CD8-positive, alpha-beta memory T cell (primary cell): ENCODE results near the gene TPRG1L. TPM values are rescaled to one million over a fixed set of nuclear protein-coding genes. Genes with fewer than 3 reads are reported as not detected.
"Not testable (repeated sequence)": the region's sequence is repeated elsewhere in the genome, so short reads cannot be mapped to it uniquely, and the experiment has no call there.

Source experiments
- CTCF ChIA-PET: fragments of 350-600 bp; sonication (Branson Sonifier 250); formaldehyde crosslinking; loops from one replicate; lab custom pipeline; 2021; ENCODE audit warnings: antibody characterized with exemption; lab: Charles Lee
- POLR2A ChIA-PET: fragments of 350-600 bp; sonication (Branson Sonifier 250); formaldehyde crosslinking; loops from one replicate; lab custom pipeline; 2021; ENCODE audit warnings: antibody characterized with exemption; lab: Charles Lee
- DNase-seq, 5 donors: peaks; one replicate each; pipeline versions ENCODE4 v3.0.0 to v3.0.0-alpha.2; 2020 to 2022; ENCODE audit warnings: mixed read lengths in 1 of 5
- H3K27ac ChIP-seq: one replicate; pipeline ENCODE4 v1.7.0; 2013; ENCODE audit warnings: low read depth, mild to moderate bottlenecking, low read length, moderate library complexity
- H3K27me3 ChIP-seq: 2 replicates; pipeline ENCODE4 v1.7.0; 2013; ENCODE audit warnings: low read length, mild to moderate bottlenecking; ENCODE audit not compliant: insufficient read depth, poor library complexity, severe bottlenecking
- H3K36me3 ChIP-seq: 2 replicates; pipeline ENCODE4 v1.7.0; 2013; ENCODE audit warnings: mild to moderate bottlenecking, low read length, moderate library complexity; ENCODE audit not compliant: insufficient read depth
- H3K4me1 ChIP-seq: 2 replicates; pipeline ENCODE4 v1.7.0; 2013; ENCODE audit warnings: mild to moderate bottlenecking, low read length, moderate library complexity; ENCODE audit not compliant: insufficient read depth
- H3K4me3 ChIP-seq: 2 replicates; pipeline ENCODE4 v1.7.0; 2013; ENCODE audit warnings: mild to moderate bottlenecking, low read length
- H3K9me3 ChIP-seq: 2 replicates; pipeline ENCODE4 v1.7.0; 2013; ENCODE audit warnings: mild to moderate bottlenecking, low read length
- H3K27ac Mint-ChIP-seq, 8 donors: one replicate each; pipeline ENCODE4 v1.8.0; 2020 to 2021; ENCODE audit warnings: mixed read lengths in 8 of 8, mild to moderate bottlenecking in 6 of 8, inconsistent platforms in 3 of 8, moderate library complexity in 3 of 8
- H3K27me3 Mint-ChIP-seq, 2 donors: one replicate each; pipeline ENCODE4 v1.8.0; 2020 to 2021; ENCODE audit warnings: mixed read lengths in 2 of 2, mild to moderate bottlenecking in 1 of 2, moderate library complexity in 1 of 2
- H3K36me3 Mint-ChIP-seq, 3 donors: one replicate each; pipeline ENCODE4 v1.8.0; 2020 to 2021; ENCODE audit warnings: mixed read lengths in 3 of 3, inconsistent platforms in 1 of 3, mild to moderate bottlenecking in 1 of 3
- H3K4me1 Mint-ChIP-seq, 3 donors: one replicate each; pipeline ENCODE4 v1.8.0; 2020 to 2021; ENCODE audit warnings: mixed read lengths in 3 of 3, inconsistent platforms in 1 of 3, mild to moderate bottlenecking in 1 of 3
- H3K4me3 Mint-ChIP-seq, 7 donors: one replicate each; pipeline ENCODE4 v1.8.0; 2020 to 2021; ENCODE audit warnings: mixed read lengths in 7 of 7, mild to moderate bottlenecking in 6 of 7, moderate library complexity in 4 of 7, inconsistent platforms in 2 of 7
- H3K9me3 Mint-ChIP-seq, 5 donors: one replicate each; pipeline ENCODE4 v1.8.0; 2020 to 2022; ENCODE audit warnings: mixed read lengths in 5 of 5, mild to moderate bottlenecking in 3 of 5, moderate library complexity in 2 of 5, inconsistent platforms in 1 of 5
- polyA plus RNA-seq: library from polyadenylated mRNA; unstranded; fragments of 300-500 nt; fragmentation: Illumina TruSeq; gene quantifications from one replicate; pipeline ENCODE4 v1.2.3, GENCODE V29; 2021
- total RNA-seq, 2 experiments: library from RNA; stranded (reverse); gene quantifications; one replicate each; pipeline ENCODE4 v1.2.3, GENCODE V29; 2021

The TPRG1L gene
- total and polyA plus RNA-seq, 3 experiments from 2014 or later = 18.9 to 47.7 (median 21.1) TPM

DNA sequence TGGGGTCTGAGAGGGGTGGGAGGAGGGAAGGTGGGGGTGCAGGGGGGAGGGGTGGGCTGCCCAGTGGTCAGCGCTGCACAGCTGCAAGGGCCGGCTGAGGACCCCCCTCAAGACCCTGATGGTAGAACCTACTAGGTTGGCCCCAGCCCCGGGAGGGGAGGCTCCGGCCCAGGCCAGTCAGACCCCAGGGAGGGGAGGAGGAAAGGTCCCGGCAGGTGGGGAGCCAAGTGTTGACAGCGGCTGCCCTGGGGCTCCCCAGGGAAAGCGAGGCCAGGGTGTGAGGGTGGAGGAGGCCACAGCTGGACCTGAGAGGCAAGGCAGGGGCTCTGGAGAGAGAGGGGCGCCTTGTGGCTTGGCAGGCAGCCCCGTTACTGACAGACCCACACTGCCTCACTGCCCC lies 44.6 kb upstream of the TPRG1L start:
- ChIA-PET CTCF (no interaction called here), POLR2A (no interaction called here)
- H3K4me1 Mint-ChIP-seq = no peaks in the 10 kb centered on the region
- Histone ChIP-seq H3K27me3 (no peaks in the 10 kb centered on the region), H3K27ac (no peak overlapping the region), H3K4me1 (no peaks in the 10 kb centered on the region), H3K36me3 (no peaks in the 10 kb centered on the region), H3K4me3 (no peak overlapping the region), H3K9me3 (no peaks in the 10 kb centered on the region)
- H3K27me3 Mint-ChIP-seq = no peaks in the 10 kb centered on the region
- no peaks in the 10 kb centered on the region for H3K9me3 Mint-ChIP-seq
- no peak overlapping the region for H3K4me3 Mint-ChIP-seq
- H3K27ac Mint-ChIP-seq = no peak overlapping the region
- DNase-seq = no peak
- no peaks in the 10 kb centered on the region for H3K36me3 Mint-ChIP-seq

DNA sequence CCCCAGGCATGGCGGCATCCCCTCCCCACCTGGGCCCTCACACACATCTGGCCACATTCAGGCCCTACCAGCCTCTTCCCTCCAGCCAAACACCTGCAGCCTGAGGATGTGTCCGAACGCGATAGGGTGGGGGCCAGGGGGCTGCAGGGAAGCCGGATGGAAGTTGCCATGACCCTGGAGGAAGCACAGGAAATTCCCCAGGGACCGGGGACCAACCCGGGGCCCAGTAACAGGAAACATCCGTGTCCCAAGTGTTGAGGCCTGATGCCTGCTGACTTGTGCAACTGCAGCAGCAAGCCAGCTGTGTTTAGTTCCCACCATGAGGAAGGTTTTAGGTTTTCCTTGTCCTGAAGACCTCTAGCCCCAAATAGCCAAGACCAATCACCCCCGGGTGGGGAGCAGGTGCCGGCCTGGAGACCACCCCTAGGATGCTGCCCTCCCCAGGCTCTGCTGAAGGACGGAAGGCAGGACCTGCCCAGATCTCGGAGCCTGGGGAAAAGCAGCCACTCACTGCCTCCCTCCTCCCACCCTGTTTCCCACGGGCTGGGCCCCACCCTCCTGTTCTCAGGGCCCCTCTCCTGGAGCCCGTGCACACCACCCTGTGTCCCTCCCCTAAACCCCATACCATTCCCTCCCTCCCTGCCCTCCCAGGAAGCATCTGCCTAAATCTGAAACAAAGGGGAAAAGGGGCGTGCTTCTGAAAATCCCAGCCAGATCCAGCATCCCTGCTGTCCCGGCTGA lies 43.3 kb upstream of the TPRG1L start:
- H3K4me3 Mint-ChIP-seq = no peak overlapping the region
- H3K27me3 ChIP-seq = no peaks in the 10 kb centered on the region
- no peaks in the 10 kb centered on the region for H3K27me3 Mint-ChIP-seq
- no peaks in the 10 kb centered on the region for H3K36me3 ChIP-seq
- CTCF ChIA-PET = no interaction called here
- H3K27ac Mint-ChIP-seq = no peak overlapping the region
- H3K4me3 ChIP-seq = no peak overlapping the region
- H3K9me3 ChIP-seq = no peaks in the 10 kb centered on the region
- POLR2A ChIA-PET = no interaction called here
- H3K4me1 Mint-ChIP-seq = no peaks in the 10 kb centered on the region
- DNase-seq = no peak
- no peaks in the 10 kb centered on the region for H3K4me1 ChIP-seq
- H3K9me3 Mint-ChIP-seq = no peaks in the 10 kb centered on the region
- H3K36me3 Mint-ChIP-seq = no peaks in the 10 kb centered on the region
- no peak overlapping the region for H3K27ac ChIP-seq

DNA sequence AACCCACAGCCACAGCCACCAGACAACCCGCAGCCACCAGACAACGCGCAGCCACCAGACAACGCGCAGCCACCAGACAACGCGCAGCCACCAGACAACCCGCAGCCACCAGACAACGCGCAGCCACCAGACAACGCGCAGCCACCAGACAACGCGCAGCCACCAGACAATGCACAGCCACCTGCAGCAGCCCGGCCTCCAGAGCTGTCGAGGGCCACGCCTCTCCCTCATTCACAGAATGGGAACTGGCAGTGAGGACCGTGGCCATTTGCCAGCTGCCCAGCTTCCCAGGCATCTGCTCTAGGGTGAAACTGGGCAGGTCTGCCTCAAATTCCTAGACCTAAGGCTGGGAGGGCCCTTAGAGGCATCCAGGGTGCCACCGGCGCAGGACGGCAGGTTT lies 41.1 kb upstream of the TPRG1L start:
- H3K27me3 ChIP-seq, H3K9me3 ChIP-seq, CTCF ChIA-PET, H3K9me3 Mint-ChIP-seq, DNase-seq, H3K27ac Mint-ChIP-seq, H3K4me3 Mint-ChIP-seq, H3K27ac ChIP-seq, H3K4me1 ChIP-seq, H3K4me1 Mint-ChIP-seq, POLR2A ChIA-PET, H3K36me3 Mint-ChIP-seq, H3K4me3 ChIP-seq, H3K36me3 ChIP-seq, H3K27me3 Mint-ChIP-seq: not testable (repeated sequence)

DNA sequence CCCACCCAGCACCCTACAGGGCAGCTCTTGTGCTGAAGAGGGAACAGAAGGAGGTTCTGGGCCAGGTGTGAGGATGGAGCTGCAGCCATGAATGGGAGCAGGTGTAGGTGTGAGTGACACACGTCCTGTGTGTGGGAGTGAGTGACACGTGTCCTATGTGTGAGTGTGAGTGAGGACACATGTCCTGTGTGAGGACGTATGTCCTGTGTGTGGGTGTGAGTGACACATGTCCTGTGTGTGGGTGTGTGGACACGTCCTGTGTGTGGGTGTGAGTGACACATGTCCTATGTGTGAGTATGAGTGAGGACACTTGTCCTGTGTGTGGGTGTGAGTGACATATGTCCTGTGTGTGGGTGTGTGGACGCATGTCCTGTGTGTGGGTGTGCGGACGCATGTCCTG lies 39.9 kb upstream of the TPRG1L start:
- no peaks in the 10 kb centered on the region for H3K36me3 ChIP-seq
- DNase-seq = no peak
- no peak overlapping the region for H3K4me3 Mint-ChIP-seq
- no peaks in the 10 kb centered on the region for H3K9me3 ChIP-seq
- CTCF ChIA-PET = no interaction called here
- no peaks in the 10 kb centered on the region for H3K4me1 ChIP-seq
- H3K27me3 Mint-ChIP-seq = peaks cover 0 to 2% of the 10 kb centered on the region in 2 donors
- no peaks in the 10 kb centered on the region for H3K27me3 ChIP-seq
- no peaks in the 10 kb centered on the region for H3K9me3 Mint-ChIP-seq
- no peaks in the 10 kb centered on the region for H3K36me3 Mint-ChIP-seq
- H3K4me1 Mint-ChIP-seq = no peaks in the 10 kb centered on the region
- no peak overlapping the region for H3K27ac Mint-ChIP-seq
- POLR2A ChIA-PET = no interaction called here
- H3K4me3 ChIP-seq = no peak overlapping the region
- no peak overlapping the region for H3K27ac ChIP-seq

DNA sequence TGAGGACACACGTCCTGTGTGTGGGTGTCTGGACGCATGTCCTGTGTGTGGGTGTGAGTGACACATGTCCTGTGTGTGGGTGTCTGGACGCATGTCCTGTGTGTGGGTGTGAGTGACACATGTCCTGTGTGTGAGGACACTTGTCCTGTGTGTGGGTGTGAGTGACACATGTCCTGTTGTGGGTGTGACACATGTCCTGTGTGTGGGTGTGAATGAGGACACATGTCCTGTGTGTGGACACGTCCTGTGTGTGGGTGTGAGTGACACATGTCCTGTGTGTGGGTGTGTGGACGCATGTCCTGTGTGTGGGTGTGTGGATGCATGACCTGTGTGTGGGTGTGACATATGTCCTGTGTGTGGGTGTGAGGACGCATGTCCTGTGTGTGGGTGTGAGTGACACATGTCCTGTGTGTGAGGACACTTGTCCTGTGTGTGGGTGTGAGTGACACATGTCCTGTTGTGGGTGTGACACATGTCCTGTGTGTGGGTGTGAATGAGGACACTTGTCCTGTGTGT lies 39.4 kb upstream of the TPRG1L start:
- H3K27me3 ChIP-seq, H3K27ac Mint-ChIP-seq, POLR2A ChIA-PET, DNase-seq, H3K9me3 Mint-ChIP-seq, H3K4me3 Mint-ChIP-seq, H3K4me3 ChIP-seq, H3K4me1 ChIP-seq, H3K36me3 Mint-ChIP-seq, H3K36me3 ChIP-seq, H3K9me3 ChIP-seq, H3K4me1 Mint-ChIP-seq, H3K27ac ChIP-seq, CTCF ChIA-PET, H3K27me3 Mint-ChIP-seq: not testable (repeated sequence)

DNA sequence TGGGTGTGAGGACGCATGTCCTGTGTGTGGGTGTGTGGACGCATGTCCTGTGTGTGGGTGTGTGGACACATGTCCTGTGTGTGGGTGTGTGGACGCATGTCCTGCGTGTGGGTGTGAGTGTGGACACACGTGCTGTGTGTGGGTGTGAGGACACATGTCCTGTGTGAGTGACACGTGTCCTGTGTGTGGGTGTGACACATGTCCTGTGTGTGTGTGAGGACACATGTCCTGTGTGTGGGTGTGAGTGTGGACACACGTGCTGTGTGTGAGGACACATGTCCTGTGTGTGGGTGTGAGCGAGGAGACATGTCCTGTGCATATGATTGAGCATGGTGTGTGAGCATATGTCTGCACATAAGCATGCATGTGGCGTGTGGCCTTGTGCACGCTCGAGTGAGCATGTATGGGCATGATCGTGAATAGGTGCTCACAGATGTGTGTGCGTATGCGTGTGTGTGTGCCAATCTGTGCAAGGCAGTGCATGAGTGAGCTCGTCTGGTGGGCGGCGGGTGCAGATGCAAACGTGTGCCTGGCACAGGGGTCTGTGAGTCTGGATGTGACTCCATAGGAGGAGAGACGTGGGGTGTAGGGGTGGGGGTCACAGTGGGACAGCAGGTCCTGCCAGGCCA lies 38.8 kb upstream of the TPRG1L start:
- H3K9me3 Mint-ChIP-seq = no peaks in the 10 kb centered on the region
- no peak overlapping the region for H3K27ac Mint-ChIP-seq
- POLR2A ChIA-PET = no interaction called here
- no peaks in the 10 kb centered on the region for H3K9me3 ChIP-seq
- no peaks in the 10 kb centered on the region for H3K4me1 Mint-ChIP-seq
- H3K4me3 ChIP-seq = no peak overlapping the region
- DNase-seq = no peak
- no peaks in the 10 kb centered on the region for H3K4me1 ChIP-seq
- no peaks in the 10 kb centered on the region for H3K36me3 ChIP-seq
- H3K36me3 Mint-ChIP-seq = no peaks in the 10 kb centered on the region
- H3K27ac ChIP-seq = no peak overlapping the region
- peaks cover 0 to 2% of the 10 kb centered on the region in 2 donors for H3K27me3 Mint-ChIP-seq
- H3K4me3 Mint-ChIP-seq = no peak overlapping the region
- CTCF ChIA-PET = interaction anchor here (3.2 kb wide), 1 partner anchor 33 kb away, joined by 11 read pairs; no protein-coding TSS in a partner anchor
- no peaks in the 10 kb centered on the region for H3K27me3 ChIP-seq

DNA sequence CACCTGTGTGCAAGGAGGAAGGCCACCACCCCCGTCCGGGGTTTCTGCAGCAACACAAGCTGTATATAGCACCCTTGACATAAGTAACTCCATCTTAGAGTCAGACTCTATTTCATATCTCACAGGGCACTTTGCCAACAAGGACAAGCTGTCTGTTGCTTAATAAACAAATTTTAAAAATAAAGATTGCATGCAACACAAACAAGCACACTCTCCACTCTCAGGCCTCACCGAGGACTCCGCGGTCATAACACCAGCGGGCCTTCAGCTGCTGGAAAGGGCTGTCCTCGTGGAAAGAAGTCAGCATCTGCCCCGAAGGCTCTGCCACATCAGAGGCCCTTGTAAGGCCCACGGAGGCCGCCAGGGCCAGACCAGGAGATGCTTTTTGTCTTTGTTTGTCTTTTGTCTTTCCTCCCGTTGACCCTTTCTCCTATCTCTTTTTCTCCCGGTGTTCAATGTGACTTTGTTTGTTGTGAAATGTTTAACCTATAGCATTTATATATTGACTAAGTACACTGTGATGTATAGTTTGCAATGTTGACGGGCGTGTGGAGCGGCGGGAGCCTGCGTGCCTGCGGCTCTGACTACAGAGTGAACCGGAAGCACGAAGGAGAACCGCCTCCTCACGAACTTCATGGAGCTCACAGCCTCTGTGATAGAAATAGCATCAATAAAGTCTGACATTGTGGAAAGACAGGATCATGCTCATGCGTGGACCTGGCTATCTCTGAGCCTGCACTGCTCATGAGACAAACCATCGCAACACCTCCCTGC lies 37.6 kb upstream of the TPRG1L start:
- Histone ChIP-seq H3K4me1 (no peaks in the 10 kb centered on the region), H3K9me3 (no peaks in the 10 kb centered on the region), H3K4me3 (no peak overlapping the region), H3K27me3 (no peaks in the 10 kb centered on the region), H3K27ac (no peak overlapping the region), H3K36me3 (no peaks in the 10 kb centered on the region)
- Mint-ChIP-seq H3K4me1 (no peaks in the 10 kb centered on the region), H3K27ac (peak overlapping the region in 1 of 8 donors; percentile 42), H3K9me3 (no peaks in the 10 kb centered on the region), H3K27me3 (peaks cover 0 to 2% of the 10 kb centered on the region in 2 donors), H3K4me3 (no peak overlapping the region), H3K36me3 (no peaks in the 10 kb centered on the region)
- ChIA-PET CTCF (interaction anchor here (3.2 kb wide), 1 partner anchor 32 kb away, joined by 11 read pairs; no protein-coding TSS in a partner anchor), POLR2A (no interaction called here)
- no peak for DNase-seq

DNA sequence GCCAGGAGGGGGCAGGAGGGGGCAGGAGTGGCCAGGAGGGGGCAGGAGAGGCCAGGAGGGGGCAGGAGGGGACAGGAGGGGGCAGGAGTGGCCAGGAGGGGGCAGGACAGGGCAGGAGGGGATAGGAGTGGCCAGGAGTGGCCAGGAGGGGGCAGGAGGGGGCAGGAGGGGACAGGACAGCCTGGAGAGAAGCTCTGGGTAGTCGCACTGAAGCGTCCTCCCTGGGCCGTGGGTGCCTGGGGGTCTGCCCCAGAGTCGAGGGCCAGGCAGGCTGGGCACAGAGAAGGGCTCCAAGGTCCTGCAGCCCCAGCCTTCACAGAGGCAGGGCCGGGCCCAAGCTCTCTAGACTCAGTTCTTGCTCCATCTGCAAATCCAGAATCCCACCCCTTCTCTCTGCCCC lies 36.4 kb upstream of the TPRG1L start:
- no peaks in the 10 kb centered on the region for H3K36me3 ChIP-seq
- H3K27me3 Mint-ChIP-seq = peaks cover 0 to 2% of the 10 kb centered on the region in 2 donors
- no peak overlapping the region for H3K4me3 ChIP-seq
- H3K9me3 ChIP-seq = no peaks in the 10 kb centered on the region
- H3K27ac ChIP-seq = no peak overlapping the region
- H3K9me3 Mint-ChIP-seq = no peaks in the 10 kb centered on the region
- no peak for DNase-seq
- no peaks in the 10 kb centered on the region for H3K36me3 Mint-ChIP-seq
- H3K4me1 ChIP-seq = no peaks in the 10 kb centered on the region
- no peak overlapping the region for H3K27ac Mint-ChIP-seq
- no peak overlapping the region for H3K4me3 Mint-ChIP-seq
- no peaks in the 10 kb centered on the region for H3K27me3 ChIP-seq
- H3K4me1 Mint-ChIP-seq = no peaks in the 10 kb centered on the region
- ChIA-PET CTCF (interaction anchor here (3.2 kb wide), 1 partner anchor 31 kb away, joined by 11 read pairs; no protein-coding TSS in a partner anchor), POLR2A (no interaction called here)
